ENCODE data around the gene KIF14.
A peak's percentile ranks its signal among the peaks of the same experiment; 100 is the strongest.
"Not testable (repeated sequence)": the region's sequence is repeated elsewhere in the genome, so short reads cannot be mapped to it uniquely, and the experiment has no call there.

Gene KIF14

DNA sequence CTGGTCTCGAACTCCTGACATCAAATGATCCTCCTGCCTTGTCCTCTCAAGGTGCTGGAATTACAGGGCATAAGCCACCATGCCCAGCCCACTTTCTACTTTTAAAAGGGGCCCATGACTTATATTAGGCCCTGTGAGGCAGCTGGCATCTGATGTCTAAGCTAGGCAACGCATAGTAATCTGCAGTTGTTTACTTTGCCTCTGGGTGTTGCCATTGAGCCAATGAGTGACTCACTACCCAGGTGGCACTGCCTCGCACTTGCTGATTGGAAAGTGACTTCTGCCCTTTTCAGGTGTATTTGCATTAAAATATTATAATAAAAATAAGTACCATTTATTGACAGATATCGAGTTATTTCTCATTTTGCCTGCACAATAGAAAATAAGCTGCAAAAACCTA, 84.9 kb downstream of the KIF14 start:
- no peak for DNase-seq

DNA sequence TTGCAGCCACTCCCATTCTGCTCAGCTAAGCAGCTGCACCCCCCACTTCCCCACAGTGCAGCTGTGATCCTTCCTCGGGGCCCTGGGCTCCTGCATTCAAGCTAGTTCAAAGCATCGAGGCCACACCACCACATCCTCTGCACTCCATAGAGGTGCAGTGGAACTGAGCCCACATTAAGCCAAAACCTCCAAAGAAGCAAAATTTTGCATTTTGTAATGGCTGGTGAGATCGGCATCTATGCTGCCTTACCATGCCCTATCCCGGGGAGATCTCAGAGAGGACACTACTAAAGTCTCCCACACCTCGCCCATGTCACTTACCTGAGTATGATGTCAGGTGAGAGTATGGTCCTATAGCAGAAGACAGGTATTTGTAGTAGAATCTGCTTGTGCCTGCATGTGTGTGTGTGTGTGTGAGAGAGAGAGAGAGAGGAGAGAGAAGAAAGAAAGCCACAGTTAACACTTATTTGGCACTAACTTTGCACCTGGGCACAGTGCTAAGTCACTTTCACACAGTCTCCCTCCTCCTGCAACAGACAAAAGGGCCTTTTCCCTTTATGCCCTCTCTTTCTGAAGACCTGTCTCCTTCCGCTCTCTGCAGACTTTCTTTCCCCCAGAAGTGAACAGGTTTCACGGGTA, 89.8 kb downstream of the KIF14 start:
- DNase-seq, result peak in 2 of 4 experiments; percentile 12 to 15

DNA sequence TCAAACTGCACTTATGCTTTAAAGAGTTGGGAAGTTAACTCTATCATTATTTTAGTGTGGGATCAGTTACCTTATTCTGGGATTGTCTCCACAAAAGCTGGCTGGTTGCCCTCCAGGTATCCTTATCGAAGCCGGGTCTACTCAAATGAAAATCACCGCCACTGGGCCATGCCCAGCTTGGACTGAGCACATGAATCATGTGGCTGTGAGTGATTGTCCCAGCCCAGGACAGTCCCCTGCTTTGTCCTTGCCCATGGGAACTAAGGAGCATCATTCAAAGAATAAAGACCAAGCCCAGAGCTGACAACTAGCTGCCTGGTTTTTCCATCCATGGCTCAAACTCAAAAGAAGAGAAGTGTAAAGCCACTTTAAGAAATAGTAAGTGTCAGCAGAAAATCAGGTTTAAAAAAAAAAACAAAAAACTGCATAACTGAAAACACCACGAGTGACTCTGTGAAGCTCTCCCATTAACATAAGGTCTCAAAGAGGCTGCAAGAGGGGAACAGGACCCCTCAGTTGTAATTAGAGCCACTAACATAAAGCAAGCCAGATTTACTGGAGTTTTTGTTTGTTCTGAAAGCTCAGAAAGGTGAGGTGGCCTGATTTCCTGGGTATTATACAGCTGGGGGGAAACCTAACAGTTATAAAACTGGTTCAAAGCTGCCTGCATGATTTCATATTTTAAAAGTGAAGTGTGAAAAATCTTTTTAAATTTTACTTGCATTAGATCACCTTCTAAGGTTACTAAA, 91.5 kb downstream of the KIF14 start:
- no peak for DNase-seq

DNA sequence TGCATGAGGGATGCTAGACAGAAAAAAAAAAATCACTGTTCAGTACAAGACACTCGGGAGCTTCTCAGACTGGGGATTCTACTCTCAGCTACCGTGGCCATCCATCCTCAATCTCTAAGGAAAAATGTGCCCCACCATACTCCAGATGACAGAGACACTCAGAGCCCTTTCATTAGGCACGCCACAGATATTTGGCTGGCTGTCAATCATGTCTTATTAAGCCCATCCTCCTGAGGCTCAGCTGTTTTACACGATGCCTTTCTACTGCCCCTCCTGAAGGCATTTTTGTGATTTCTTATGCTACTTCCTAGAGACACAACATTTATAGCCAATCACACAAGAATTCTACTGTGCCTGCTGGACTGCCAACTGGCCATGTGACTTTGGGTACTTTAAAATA, 92.9 kb downstream of the KIF14 start:
- no peak for DNase-seq

DNA sequence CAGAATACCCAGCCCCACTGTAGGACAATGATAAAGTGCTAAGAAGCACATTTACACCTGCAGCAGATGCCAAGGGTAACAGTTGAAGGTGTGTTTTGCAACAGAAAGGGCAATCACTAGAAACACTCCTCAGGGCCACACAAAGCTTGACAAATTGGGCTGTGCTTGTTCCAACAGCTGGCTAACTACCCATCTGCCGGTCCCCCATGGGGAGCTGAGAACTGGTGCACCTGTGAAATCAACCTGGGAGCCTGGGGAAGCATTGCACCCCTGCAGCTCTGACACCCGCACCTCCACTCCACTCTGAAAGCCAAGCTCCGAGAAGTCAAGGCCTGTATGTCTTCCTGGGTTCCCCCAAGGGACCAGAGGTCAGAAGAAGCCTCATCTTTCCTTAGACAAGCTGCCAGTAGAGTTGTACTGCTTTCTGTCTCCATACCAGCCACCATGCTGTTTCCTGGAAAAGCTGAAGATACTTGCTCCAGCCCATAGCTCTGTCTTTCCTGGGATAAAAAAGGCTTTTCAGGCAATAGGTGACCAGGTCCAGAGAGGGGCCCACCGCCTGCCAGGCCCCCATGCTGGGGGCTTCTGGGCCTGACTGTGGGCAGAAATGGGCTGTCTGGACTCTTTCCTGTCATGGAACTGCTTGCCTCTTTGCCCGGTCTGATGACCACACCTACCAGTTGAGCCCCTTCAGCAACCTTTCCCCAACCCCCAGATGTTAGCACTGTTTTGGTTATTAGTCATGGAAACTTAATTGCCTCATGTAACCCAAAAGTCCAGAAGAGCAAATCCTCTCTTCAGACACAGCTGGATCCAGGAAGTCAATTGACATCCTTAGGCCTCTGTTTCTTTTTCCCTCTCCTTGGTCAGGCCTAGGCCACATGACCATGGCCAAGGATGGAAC, 93.6 kb downstream of the KIF14 start:
- no peak for DNase-seq

DNA sequence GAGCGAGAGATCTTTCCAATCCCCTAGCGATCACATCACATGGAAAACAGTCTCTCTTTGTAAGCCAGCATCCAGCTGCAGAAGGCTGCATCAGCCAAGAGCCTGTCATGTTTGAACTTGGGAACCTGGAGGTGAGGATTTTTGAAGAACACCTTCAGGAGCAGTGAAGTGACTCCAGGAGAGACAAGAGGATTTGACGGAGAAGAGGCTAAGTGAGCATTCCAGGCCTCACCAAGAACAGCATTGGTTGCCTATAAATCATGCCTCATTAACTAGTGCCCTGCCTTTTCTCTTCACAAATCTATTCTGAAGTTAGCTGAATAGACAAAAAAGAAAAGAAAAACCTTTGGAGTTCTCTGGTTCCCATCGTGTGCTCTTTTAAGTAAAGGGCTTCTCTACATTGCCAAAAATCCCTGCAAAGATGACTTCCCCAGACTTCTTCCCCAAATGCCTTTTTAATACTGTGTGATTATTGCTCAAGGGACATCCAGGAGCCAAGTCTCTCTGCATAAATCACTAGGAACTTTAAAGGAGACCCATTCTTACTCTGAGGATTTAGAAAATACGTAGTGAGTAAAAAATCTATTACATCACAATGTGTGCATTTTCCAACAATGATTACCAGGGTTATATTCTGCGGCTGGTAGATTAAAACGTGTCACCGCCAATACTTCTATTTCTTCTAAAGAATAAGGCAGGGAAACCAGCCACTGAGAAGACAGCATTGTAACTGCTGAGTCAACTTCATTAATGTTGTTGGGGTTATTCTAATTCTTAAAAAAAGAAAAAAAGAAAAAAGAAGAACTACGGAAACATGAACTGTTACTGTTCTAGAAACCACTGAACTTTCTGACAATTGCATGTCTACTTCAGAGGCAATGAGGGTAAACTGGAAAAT, 95.2 kb downstream of the KIF14 start:
- DNase-seq, result no peak

DNA sequence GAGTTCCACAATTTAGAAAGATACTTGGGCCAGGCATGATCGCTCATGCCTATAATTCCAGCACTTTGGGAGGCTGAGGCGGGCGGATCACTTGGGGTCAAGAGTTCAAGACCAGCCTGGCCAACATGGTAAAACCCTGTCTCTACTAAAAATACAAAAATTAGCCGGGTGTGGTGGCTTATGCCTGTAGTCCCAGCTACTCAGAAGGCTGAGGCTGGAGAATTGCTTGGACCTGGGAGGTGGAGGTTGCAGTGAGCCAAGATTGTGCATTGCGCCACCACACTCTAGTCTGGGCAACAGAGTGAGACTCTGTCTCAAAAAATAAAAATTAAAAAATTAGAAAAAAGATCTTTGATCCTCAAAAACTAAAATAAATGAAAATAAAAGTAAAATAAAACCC, 96.0 kb downstream of the KIF14 start:
- not testable (repeated sequence) for DNase-seq

DNA sequence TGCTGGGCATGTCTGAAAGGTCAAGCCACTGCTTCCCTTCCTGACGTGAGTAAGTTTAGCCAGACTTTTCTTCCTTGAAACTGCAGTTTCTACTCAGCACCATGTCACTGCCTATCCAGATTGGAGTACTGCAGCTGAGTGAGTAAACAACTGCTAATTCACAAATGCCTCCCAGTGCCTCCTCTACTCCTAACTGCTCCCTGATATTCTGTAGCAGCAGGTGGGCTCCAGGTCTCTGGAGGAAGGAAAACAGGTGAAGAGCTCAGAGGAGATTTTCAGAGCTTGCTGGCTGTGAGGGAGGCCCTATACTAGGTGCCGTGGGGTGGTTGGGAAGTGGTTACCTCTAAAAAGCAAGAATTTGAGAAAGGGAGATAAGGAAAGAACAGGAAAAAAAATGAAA, 96.5 kb downstream of the KIF14 start:
- no peak for DNase-seq

DNA sequence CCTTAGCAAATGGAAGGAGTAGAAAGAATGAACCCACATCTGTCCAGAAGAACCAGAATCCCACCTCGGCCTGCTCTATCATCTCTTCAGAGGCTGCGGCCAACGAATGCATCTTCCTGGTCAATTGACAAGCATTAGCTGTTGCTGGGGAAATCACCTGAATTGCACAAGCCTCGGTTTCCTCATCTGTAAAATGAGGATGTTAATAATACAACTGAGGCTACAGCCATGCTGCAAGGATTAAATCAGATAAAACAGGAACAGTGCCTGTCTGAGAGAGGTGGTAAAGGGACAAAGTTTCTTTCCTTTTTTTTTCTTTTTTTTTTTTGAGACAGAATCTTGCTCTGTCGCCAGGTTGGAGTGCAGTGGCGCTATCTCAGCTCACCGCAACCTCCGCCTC, 99.8 kb downstream of the KIF14 start:
- no peak for DNase-seq

DNA sequence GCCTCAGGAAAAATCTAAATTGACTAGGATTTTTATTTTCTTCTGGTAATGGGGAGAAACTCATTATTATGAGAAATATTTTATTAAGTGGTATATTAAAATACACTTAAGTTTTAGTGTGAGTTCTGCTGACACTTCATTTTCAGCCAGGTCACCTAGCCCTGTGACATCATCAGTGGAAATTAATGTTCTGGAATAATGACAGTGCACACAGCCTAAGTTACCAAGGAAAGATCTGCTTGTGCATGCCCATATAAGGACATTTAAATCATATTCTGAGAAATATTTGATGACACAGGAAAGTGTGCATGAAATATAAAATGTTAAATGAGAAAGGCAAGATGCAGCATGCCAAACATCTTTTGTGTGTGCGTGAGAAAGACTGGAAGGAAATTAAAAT, 102.0 kb downstream of the KIF14 start:
- DNase-seq, result no peak

DNA sequence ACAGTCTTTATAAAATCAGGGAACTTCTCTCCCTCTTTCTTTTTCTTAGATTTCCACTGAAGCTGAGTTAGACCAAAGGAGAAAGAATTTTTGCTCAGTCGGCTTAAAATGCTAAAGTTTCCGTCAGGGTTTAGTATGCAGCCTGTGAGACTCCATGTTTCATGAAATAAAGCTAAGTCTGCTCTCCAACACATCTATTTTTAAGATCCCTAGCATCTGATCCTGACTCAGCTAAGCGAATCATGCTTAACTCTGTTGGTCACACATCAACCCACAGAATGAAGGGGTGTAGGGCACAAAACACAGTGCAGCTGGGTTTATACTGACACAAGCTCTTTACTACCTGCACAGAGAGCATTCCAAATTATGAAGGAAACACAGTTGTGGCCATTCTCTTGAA, 108.4 kb downstream of the KIF14 start:
- DNase-seq, result no peak

DNA sequence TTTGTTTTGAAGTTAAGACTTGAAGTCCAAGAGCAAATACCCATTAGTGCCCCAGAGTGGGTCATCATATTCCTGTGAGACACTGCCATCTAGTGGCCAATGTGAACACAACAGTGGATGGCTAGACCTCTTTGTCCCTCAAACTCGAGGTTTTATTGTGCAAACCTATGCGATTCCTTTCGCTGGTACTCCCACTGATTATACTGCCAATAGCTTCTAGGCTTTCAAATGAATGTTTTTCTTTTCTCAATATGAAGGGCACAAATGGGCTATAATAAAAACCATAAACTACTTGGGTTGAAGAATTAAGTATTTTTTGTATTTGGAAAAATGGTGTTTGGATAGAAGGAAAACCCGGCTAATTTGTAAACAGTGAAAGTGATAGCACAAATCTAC, 110.3 kb downstream of the KIF14 start:
- peak; percentile 20 to 60 (median 32) for DNase-seq

DNA sequence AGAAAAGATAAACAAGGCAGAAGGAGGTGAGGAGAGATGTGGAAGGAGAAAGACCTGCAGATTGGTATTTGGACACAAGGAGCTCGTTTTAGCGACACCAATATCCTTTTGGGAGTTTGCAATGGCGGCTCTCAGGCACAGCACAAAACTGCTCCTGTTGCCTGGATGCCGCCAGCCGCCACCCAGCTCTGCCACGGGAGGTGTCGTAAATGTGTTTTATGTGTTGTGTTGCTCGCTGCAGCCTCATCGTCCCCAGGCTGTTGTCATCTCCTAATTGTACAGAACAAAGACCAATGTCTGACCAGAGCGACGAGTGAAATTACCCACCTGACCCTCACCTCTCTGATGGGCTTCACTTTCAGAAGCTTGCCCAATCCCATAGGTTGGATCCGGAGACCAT, 114.1 kb downstream of the KIF14 start:
- DNase-seq, result no peak

DNA sequence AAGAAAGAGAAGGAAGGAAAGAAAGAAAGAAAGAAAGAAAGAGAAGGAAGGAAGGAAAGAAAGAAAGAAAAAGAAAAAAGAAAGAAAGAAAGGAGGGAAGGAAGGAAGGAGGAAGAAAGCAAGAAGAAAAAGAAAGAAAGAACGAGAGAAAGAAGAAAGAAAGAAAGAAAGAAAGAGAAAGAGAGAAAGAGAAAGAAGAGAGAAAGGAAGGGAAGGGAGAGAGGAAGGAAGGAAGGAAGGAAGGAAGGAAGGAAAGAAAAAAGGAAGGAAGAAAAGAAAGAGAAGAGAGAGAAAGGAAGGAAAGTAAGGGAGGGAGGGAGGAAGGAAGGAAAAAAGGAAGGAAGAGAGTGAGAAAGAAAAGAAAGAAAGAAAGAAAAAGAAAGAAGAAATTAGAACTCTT, 115.3 kb downstream of the KIF14 start:
- no peak for DNase-seq
